Measurements from ENCODE around the gene STK39. TPM values are rescaled to one million over a fixed set of nuclear protein-coding genes. Genes with fewer than 3 reads are reported as not detected.
"Not testable (repeated sequence)": the region's sequence is repeated elsewhere in the genome, so short reads cannot be mapped to it uniquely, and the experiment has no call there.

The STK39 gene
- total RNA-seq, 2 experiments from 2014 or later, result 28.2 to 31.4 TPM

DNA sequence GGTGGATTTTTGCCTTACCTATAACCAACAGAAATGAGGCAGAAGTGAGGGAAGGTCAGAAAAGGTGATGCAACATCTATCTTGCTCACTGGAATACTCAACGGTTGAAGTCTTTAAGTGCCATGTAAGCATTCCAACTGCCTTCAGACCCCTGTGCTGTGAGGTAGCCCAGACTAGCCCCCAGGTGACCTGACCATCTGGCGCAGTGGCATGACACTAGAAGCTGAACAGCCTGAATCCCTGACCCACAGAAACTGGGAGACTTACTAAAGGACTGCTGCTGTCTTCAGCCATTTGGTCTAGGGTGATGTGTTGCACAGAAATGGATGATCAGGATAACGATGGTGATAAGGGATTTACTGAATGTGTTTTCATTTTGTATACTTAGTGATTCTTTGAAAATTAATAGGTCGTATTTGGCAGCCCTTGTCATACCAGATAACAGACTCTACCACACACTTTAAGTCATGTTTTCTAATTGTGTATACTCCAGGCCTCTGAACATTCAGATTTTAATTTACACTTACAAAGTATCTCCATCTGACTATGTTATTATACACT is 161.5 kb downstream of the STK39 start:
- ChIA-PET POLR2A (no interaction called here), CTCF (no interaction called here)
- H3K4me1 Mint-ChIP-seq, result peaks cover 20% of the 10 kb centered on the region
- peaks cover 34% of the 10 kb centered on the region for H3K36me3 Mint-ChIP-seq (ENCODE audit: low read depth)
- no peaks in the 10 kb centered on the region for H3K27me3 Mint-ChIP-seq
- H3K9me3 Mint-ChIP-seq, result peaks cover 3% of the 10 kb centered on the region
- H3K27ac Mint-ChIP-seq, result no peak overlapping the region
- H3K4me3 Mint-ChIP-seq, result no peak overlapping the region
- DNase-seq, result no peak

GRCh38 chr2:168084288-168084687 is 163.1 kb downstream of the STK39 start:
- POLR2A ChIA-PET, result no interaction called here
- Mint-ChIP-seq H3K27me3 (no peaks in the 10 kb centered on the region), H3K4me1 (peaks cover 11% of the 10 kb centered on the region), H3K36me3 (ENCODE audit: low read depth) (peaks cover 32% of the 10 kb centered on the region), H3K9me3 (peaks cover 3% of the 10 kb centered on the region), H3K27ac (no peak overlapping the region), H3K4me3 (no peak overlapping the region)
- CTCF ChIA-PET, result interaction anchor here (0.6 kb wide), 1 partner anchor 41 kb away, joined by 5 read pairs; no protein-coding TSS in a partner anchor
- no peak for DNase-seq

- H3K27me3 Mint-ChIP-seq, CTCF ChIA-PET, H3K9me3 Mint-ChIP-seq, H3K27ac Mint-ChIP-seq, H3K4me3 Mint-ChIP-seq, POLR2A ChIA-PET, DNase-seq, H3K4me1 Mint-ChIP-seq: not testable (repeated sequence)
- H3K36me3 Mint-ChIP-seq (ENCODE audit: low read depth), result peaks cover 16% of the 10 kb centered on the region
Measured at GRCh38 chr2:168081452-168081851, 165.9 kb downstream of the STK39 start.

DNA sequence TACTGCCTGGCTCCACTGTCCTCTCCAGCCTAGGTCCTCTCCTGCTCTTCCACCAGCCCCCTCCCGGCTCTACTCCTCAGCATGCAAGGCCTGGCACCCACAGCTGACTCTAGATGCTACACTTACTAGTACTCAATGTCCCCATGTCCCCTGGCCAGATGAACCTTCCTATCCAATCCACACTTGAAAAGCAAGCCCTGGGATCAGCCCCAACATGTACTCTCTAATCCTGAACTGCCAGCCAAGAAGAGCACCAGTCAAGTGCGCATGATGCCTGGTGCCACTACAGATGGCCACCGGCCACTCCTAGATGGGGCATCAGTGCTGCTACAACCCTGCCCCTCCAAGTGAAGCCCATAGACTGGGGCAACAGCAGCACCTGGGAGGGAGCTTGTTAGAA is 168.2 kb downstream of the STK39 start:
- Mint-ChIP-seq H3K27ac (no peak overlapping the region), H3K36me3 (ENCODE audit: low read depth) (peaks cover 12% of the 10 kb centered on the region), H3K4me3 (no peak overlapping the region), H3K27me3 (no peaks in the 10 kb centered on the region), H3K9me3 (no peaks in the 10 kb centered on the region), H3K4me1 (no peaks in the 10 kb centered on the region)
- POLR2A ChIA-PET, result no interaction called here
- no peak for DNase-seq
- CTCF ChIA-PET, result no interaction called here

DNA sequence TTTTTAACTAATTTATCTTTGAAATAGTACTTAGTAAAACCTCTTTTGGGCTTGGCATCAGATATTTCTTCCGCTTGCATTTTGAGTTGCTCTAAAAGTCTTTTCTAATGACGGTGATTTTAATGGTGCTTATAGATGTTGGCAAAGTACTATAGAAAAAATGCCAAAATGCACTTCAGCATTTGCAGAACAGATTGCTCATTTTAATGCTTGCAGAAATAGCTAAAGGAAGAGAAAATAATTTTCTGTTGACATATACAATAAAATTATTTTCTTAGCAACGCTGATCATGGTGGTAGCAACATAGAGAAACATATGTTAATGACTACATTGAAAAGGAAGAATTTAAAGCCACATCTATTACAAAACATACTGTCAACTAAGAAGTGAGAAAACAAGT is 170.7 kb downstream of the STK39 start:
- DNase-seq, result no peak
- ChIA-PET CTCF (interaction anchor here (1.0 to 2.2 kb wide), 2 partner anchors 9 to 29 kb away, joined by 3 to 6 read pairs; no protein-coding TSS in a partner anchor), POLR2A (no interaction called here)
- Mint-ChIP-seq H3K27me3 (no peaks in the 10 kb centered on the region), H3K27ac (no peak overlapping the region), H3K4me1 (no peaks in the 10 kb centered on the region), H3K4me3 (no peak overlapping the region), H3K36me3 (ENCODE audit: low read depth) (peaks cover 13% of the 10 kb centered on the region), H3K9me3 (no peaks in the 10 kb centered on the region)

DNA sequence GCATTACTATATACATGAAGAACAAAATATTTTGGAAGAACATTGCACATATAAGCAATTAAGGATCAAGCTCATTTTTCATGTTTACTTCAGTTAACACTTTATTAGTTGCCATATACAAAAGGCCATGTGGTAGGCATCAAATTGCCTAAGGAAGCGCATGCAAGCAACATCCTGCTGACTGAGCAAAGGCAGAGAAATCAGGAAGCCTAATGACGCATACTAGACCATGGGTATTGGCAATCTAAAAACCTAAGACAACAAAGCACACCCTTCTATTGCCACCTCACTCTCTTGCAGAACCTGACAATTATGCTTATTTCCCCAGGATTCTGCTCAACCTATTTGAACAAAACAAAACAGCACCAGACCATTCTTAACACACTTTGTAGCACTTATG is 171.9 kb downstream of the STK39 start:
- Mint-ChIP-seq H3K9me3 (no peaks in the 10 kb centered on the region), H3K27ac (no peak overlapping the region), H3K36me3 (ENCODE audit: low read depth) (peaks cover 13% of the 10 kb centered on the region), H3K4me1 (no peaks in the 10 kb centered on the region), H3K27me3 (no peaks in the 10 kb centered on the region), H3K4me3 (no peak overlapping the region)
- POLR2A ChIA-PET, result no interaction called here
- CTCF ChIA-PET, result interaction anchor here (0.7 to 2.2 kb wide), 3 partner anchors 8 to 32 kb away, joined by 3 to 6 read pairs (median 3); no protein-coding TSS in a partner anchor
- DNase-seq, result no peak

DNA sequence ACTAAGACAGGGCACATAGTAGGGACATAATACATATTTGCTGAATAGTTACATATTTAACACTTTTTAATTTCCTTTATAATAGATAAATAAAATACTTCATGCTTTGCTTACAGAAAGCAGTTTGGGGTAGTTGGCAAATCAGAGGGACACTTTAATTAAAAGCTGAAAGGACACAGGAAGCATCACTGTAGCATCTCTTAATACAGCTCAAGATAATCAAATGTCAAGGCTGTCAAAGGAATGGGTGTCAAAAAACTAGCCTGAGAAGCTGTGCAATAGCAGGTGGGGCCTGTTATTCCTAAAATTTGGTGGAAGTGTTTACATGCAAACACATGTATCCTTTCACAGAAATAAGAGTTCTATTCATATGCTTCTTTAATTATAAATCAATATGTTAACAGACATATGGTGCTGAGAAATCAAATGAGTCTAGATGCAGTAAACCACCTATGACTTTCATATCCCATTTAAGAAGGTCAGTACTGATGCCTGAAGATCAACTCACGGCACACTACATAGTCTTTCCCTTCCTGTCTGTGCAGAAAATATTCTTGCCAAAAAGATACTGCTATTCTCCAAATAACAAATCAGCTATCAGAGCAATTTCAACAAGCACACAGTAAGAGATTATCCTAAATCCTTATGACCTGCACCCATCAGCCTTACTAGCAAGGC is 174.6 kb downstream of the STK39 start:
- Mint-ChIP-seq H3K4me1 (no peaks in the 10 kb centered on the region), H3K36me3 (ENCODE audit: low read depth) (peaks cover 12% of the 10 kb centered on the region), H3K27ac (no peak overlapping the region), H3K9me3 (no peaks in the 10 kb centered on the region), H3K27me3 (no peaks in the 10 kb centered on the region), H3K4me3 (no peak overlapping the region)
- no peak for DNase-seq
- ChIA-PET CTCF (no interaction called here), POLR2A (no interaction called here)

- H3K9me3 Mint-ChIP-seq, result no peaks in the 10 kb centered on the region
- peaks cover 20% of the 10 kb centered on the region for H3K36me3 Mint-ChIP-seq (ENCODE audit: low read depth)
- no peak overlapping the region for H3K4me3 Mint-ChIP-seq
- ChIA-PET POLR2A (no interaction called here), CTCF (no interaction called here)
- no peaks in the 10 kb centered on the region for H3K4me1 Mint-ChIP-seq
- H3K27ac Mint-ChIP-seq, result no peak overlapping the region
- no peaks in the 10 kb centered on the region for H3K27me3 Mint-ChIP-seq
- DNase-seq, result no peak
Measured at GRCh38 chr2:168064011-168064998, 183.1 kb downstream of the STK39 start.

DNA sequence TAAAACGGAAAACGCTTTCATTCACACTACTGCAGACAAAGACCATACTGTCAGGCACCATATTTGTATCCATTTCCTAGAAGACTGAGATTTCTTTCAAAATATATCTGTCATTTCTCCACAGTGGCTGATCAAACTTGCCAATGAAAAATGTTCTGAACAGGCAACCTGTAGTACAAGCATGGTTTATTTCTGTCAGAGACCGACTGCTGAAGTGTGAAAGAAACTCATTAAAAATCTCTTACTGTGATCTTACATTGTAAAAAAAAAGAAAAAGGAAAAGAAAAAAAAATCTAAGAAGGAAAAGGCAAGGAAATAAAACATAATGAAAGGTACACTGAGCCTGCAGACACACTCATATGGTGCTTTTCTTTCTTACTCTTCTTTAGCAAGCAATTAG is 184.5 kb downstream of the STK39 start:
- DNase-seq, result no peak
- CTCF ChIA-PET, result interaction anchor here (1.8 kb wide), 1 partner anchor 49 kb away, joined by 3 read pairs; no protein-coding TSS in a partner anchor
- POLR2A ChIA-PET, result no interaction called here

DNA sequence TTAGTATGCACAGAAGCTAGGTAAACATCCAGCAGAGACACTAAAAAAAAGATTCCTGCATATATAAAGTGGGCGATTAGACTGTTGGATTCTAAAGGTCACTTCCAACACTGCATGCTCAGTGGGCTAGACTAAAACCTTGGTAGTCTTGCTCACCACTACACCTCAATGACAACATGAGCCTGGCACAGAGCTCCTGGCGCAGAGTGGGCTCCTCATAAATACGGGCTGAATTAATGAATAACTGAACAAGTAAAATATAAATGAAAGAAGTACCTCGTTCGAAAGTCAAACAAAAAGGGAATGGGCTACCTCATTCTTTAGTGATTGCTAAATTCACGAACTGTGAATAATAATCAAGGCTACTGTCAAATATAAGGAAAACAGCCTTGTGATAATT is 185.3 kb downstream of the STK39 start:
- POLR2A ChIA-PET, result no interaction called here
- H3K9me3 Mint-ChIP-seq, result no peaks in the 10 kb centered on the region
- peaks cover 20% of the 10 kb centered on the region for H3K36me3 Mint-ChIP-seq (ENCODE audit: low read depth)
- no peak overlapping the region for H3K4me3 Mint-ChIP-seq
- no peaks in the 10 kb centered on the region for H3K4me1 Mint-ChIP-seq
- CTCF ChIA-PET, result interaction anchor here (0.5 to 1.8 kb wide), 2 partner anchors 48 to 366 kb away, joined by 3 read pairs; no protein-coding TSS in a partner anchor
- H3K27ac Mint-ChIP-seq, result no peak overlapping the region
- no peak for DNase-seq
- no peaks in the 10 kb centered on the region for H3K27me3 Mint-ChIP-seq

More for the DNA sequence above, 184.5 kb downstream of the STK39 start:
- no peaks in the 10 kb centered on the region for H3K27me3 Mint-ChIP-seq
- H3K9me3 Mint-ChIP-seq, result no peaks in the 10 kb centered on the region
- H3K27ac Mint-ChIP-seq, result no peak overlapping the region
- peaks cover 20% of the 10 kb centered on the region for H3K36me3 Mint-ChIP-seq (ENCODE audit: low read depth)
- no peaks in the 10 kb centered on the region for H3K4me1 Mint-ChIP-seq
- no peak overlapping the region for H3K4me3 Mint-ChIP-seq

DNA sequence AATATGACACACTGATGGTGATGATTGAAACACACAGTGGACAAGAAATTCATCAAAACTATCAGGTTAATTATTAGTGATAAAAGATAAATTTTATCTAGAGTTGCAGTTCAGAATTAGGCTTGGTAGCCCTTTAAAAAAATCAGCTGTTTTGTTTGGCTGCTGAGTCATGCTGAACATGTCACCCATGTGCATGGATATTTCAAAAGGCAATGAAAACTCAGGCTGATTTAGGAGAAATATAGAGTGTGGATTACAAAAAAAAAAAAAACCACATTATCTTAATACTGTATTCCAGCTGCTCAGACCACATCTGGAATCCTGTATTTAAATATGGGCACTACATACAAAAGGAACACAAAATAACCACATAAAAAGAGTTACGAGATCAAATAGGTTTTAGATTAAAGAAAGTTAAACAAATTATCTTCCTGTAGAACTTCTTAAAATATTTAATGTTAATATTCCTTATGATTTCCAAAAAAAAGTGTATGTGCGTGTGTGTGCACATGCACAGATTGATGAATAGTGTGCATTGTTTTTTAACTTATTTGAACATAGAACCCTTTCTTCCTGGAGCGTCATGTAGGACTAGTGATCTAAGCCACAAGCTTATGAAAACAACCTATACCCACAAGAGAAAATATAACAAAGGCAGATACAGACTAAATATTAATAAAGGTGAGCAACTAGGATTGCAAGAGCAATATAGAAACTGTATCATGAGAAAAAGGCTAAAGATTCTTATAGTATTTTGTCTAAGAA is 186.2 kb downstream of the STK39 start:
- H3K27me3 Mint-ChIP-seq, result no peaks in the 10 kb centered on the region
- H3K36me3 Mint-ChIP-seq (ENCODE audit: low read depth), result peaks cover 20% of the 10 kb centered on the region
- CTCF ChIA-PET, result interaction anchor here (0.5 to 1.8 kb wide), 3 partner anchors 9 to 367 kb away, joined by 3 read pairs; no protein-coding TSS in a partner anchor
- no peak for DNase-seq
- no peak overlapping the region for H3K4me3 Mint-ChIP-seq
- POLR2A ChIA-PET, result interaction anchor here (0.5 kb wide), 1 partner anchor 31 kb away, joined by 3 read pairs; no protein-coding TSS in a partner anchor
- no peaks in the 10 kb centered on the region for H3K9me3 Mint-ChIP-seq
- H3K27ac Mint-ChIP-seq, result no peak overlapping the region
- no peaks in the 10 kb centered on the region for H3K4me1 Mint-ChIP-seq

- no peak overlapping the region for H3K27ac Mint-ChIP-seq
- ChIA-PET POLR2A (no interaction called here), CTCF (interaction anchor here (1.2 to 1.6 kb wide), 2 partner anchors 7 to 30 kb away, joined by 3 read pairs; no protein-coding TSS in a partner anchor)
- no peak overlapping the region for H3K4me3 Mint-ChIP-seq
- H3K27me3 Mint-ChIP-seq, result no peaks in the 10 kb centered on the region
- H3K4me1 Mint-ChIP-seq, result peaks cover 2% of the 10 kb centered on the region
- H3K36me3 Mint-ChIP-seq (ENCODE audit: low read depth), result peaks cover 17% of the 10 kb centered on the region
- H3K9me3 Mint-ChIP-seq, result no peaks in the 10 kb centered on the region
- DNase-seq, result no peak
Measured at GRCh38 chr2:168059758-168060157, 187.6 kb downstream of the STK39 start.
